ENCODE data around the gene SLC19A1.
A peak's percentile ranks its signal among the peaks of the same experiment; 100 is the strongest.

SLC19A1 gene

GRCh38 chr21:45543710-45544448, 1.6 kb upstream of the SLC19A1 start:
- DNase-seq, result no peak

- DNase-seq, result no peak
Measured at GRCh38 chr21:45543371-45543709, 1.1 kb upstream of the SLC19A1 start.

- DNase-seq, result no peak
Measured at GRCh38 chr21:45542667-45543370, 579 bp upstream of the SLC19A1 start.

DNA sequence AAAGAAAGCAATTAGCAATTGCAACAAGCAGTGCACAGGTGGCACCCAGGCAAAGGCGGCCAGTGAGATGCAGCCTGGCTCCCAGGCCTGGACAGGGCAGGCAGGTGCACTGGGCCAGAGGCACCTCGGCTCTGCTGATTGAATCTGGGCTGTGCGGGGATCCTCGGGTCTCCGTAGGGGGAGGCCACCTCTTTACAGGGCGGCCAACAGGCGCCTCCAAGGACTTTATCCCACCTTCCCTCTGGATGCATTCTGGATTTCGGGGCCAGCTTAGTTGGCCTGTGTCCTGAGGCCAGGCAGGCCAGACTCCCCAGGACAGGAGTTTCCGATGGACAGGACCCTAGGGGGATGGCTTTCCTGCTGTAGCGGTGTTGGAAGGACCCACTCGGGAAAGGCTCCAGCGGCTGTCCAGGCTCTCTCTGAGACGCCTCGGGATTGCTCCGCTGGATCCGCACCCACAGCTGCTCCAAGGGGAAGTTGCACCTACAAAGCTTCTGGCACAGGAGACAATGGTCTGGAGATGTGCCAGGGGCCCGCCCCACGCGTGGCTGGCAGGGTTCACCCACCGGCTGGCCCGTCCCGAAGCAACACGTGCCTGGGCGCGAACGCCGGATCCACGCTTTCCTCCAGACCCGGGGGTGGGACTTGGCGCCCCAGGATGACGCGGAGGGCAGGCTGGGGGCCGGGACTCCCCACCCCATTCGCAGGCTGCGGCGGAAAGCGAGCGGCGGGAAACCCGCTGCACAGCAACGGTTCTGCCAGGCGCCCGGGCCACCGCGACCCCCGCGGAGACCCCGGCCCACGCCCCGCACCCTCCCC, 810 bp downstream of the SLC19A1 start:
- DNase-seq, result peak; percentile 75

DNA sequence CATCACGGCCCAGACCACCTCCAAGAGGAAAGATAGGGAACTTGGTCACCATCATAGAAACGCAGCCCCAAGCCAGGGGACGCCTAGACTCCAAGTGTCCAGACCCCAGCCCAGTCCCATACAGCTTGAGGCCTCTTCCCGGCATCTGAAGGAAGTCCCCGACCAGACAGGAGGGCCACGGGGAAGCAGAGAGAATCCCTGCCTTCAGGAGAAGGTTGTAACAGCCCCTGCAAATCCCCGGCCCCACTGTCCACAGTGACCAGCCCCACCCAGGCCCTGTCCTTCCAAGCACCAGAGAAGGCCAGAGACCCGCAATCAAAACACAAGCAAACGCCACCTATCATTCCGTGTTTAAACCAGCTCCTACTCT, 1.7 kb downstream of the SLC19A1 start:
- no peak for DNase-seq

- no peak for DNase-seq
Measured at GRCh38 chr21:45539796-45540600, 2.2 kb downstream of the SLC19A1 start.

GRCh38 chr21:45539046-45539795, 3.0 kb downstream of the SLC19A1 start:
- DNase-seq, result no peak

DNA sequence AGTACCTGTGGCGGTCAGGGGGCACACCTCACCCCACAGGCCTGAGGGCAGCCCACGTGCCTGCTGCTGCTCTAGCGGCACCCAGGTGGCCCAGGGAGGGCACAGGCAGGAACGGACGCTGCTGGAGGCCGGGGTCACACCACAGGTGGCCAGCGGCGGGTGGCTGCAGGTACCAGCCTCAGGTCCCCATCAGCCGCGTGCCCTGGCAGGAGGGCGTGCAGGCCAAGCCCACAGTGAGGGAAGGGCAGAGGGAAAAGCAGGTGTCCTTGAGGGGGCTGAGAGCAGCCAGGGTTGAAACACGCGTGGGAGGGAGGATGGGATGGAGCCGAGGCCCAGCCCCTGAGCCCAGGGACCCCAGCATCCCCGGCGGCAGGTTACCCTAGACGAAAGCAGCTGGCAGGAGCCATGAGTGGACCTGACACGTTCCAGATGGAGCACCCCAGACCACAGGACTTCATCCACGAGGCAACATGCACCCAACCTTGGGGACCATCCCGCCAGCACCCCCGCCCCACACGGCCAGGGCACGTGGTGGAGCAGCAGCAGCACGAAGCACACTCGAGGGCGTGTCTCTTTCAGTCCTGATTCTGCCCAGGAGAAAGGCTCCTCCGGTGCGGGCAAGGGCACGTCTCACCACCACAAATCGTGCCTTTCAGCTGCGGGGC, 3.7 kb downstream of the SLC19A1 start:
- no peak for DNase-seq

DNA sequence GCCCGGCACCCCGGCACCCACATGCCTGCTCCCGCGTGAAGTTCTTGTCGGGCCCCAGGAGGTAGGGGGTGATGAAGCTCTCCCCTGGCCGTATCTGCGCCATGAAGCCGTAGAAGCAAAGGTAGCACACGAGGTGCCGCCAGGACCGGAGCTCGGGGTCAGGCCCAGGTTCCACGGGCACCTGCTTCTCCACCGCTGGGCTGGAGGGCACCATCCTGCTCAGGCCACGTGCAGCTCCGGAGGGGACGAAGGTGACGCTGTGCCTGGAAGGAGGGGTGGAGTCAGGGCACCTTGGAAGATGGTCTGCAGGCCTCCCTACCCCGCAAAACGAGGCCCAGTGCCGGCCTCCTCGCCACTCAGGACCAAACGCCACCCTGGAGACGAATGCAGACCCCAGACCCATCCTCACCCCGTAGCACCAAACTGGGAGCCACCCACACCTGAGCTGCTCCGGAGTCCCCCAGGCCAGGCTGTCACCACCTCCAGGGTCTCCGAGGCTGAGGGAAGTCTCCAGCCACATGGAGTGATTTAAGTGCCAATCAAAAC, 4.4 kb downstream of the SLC19A1 start:
- DNase-seq, result no peak

DNA sequence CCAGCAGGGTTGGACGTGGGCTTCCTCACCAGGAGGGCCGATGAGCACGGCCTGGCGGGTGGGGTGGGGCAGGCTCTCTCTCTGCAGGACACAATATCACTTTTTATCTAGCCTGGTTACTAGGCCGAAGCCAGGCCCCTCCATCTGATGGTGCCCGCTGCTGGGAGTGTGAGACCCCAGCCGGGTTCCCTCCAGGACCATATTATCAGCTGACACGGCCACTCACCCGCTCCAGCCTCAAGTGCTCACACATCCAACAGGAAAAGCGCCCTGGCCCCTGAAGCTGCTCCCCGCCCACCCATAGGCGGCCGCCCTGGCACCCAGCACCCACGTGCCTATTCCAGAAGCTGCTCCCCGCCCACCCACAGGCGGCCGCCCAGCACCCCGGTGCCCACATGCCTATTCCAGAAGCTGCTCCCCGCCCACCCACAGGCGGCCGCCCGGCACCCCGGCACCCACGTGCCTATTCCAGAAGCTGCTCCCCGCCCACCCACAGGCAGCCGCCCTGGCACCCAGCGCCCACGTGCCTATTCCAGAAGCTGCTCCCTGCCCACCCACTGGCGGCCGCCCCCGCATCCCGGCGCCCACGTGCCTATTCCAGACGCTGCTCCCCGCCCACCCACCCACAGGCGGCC, 5.0 kb downstream of the SLC19A1 start:
- no peak for DNase-seq

DNA sequence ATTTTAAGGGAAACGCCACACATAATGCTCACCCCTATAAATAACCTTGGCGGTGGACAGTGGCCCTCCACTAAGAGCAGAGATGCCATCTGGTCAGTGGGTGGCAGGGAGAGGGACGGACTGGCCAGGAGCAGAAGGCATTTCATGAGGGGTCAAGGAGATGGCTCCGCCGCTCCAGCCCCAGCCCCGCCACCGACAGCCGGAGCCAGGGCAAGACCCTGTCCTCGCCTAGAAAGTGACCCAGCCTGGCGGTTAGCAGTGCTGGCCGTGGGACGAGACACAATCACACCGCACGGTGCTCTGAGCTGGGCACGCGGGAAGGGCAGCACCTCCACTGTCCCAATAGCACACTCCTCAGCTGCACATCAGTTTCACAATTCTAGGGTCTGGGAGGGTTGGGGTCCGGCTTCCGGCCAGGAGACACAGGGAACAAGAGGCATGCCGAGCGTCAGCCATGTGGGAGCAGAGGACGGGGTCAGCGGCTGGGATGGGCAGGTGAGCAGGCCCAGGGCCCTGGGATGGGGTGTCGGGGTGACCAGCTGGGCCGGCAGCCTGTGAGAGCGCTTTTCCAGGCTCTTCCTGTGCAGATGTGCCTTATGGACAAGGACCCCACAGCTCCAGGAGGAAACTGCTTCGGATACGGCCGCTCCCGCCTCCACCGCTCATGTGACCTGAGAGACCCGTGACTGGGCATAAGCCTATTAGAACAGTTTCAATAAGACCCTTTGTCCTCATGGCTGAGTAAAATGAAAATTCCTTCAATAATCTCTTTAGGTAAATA, 5.7 kb downstream of the SLC19A1 start:
- DNase-seq, result peak; percentile 87

DNA sequence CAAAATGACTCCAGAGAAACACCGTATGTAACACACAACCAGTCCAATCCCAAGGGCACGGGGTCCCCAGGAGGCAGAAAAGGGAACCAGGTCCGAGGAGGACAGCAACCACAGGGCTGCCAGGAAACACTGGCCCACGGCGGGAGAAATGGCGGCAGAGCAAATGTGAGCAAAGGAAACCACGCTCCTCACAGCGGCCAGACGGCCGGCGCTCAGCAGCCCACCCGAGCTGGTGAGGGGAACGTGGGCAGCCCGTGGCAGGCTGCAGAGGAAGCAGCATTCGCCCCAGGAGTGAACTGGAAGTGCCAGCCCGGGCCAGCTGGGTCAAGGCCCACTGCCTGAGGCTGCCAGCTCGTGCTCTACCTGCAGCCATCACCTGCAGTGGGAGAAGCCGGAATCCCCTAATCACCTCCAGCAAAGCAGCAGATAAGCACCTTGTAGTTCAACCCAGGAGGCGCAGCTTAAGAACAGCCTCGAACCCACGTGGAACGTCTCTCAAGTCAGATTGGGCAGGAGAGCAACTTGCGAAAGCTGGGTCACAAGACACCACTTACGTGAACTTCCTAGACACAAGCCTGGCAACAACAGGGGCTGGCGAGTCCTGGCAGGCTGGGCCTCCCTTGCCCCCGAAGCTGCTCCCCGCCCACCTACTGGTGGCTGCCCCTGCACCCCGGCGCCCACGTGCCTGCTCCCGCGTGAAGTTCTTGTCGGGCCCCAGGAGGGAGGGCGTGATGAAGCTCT, 6.7 kb downstream of the SLC19A1 start:
- DNase-seq, result no peak

DNA sequence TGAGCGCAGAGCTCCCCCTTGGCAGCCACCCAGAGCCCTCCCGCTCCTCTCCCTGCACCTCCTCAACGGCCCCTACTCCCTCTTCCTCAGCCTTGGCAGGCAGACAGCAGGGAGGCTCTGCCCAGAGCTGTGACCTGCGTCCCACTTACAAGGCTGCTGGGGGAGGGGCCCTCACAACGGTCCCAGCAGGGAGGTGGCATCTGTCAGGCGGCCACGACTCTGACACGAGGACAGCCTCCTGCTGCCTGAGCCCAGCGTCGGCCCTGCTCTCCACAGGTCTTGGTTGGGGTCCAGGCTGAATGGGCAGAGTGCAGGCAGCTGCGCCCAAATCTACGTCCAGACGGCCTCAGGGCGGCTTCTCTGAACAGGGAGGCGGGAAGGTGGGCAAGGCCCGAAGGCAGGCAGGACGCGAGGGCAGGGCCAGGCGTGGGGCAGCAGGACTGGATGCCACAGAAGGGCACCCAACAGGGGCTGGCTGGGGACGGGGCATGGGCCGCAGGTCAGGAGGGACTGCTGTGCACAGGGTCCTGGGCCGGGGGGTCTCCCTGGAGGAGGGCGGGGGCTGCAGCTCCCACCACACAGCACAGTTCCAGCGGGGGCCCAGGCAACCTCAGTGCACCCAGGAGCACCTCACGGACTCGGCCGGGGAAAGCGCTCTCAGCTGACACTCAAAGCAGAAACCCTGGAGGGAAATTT, 7.5 kb downstream of the SLC19A1 start:
- no peak for DNase-seq

- DNase-seq, result no peak
Measured at GRCh38 chr21:45533846-45534635, 8.2 kb downstream of the SLC19A1 start.

DNA sequence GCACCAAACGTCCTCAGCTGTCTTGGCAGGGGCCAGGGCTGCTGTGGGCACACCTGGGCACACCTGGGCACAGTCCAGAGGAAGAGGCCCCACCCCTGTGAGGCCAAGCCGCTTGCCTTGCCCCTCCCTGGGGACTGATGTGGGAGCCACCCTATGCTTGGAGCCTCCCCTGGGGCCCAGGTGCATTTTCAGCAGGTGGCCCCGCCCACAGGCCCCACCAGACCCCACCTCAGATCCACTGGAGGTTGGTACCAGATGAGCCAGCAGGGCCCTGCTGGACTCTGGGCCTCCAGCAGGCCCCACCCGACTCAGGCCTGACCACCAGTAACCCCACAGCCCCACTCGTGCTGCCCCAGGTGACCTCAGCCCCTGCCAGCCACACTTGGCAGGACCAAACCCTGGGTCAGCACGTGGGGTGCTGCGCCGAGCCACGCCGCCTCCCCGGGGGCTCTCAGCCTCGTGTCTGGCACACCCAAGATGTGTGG, 8.8 kb downstream of the SLC19A1 start:
- DNase-seq, result no peak

DNA sequence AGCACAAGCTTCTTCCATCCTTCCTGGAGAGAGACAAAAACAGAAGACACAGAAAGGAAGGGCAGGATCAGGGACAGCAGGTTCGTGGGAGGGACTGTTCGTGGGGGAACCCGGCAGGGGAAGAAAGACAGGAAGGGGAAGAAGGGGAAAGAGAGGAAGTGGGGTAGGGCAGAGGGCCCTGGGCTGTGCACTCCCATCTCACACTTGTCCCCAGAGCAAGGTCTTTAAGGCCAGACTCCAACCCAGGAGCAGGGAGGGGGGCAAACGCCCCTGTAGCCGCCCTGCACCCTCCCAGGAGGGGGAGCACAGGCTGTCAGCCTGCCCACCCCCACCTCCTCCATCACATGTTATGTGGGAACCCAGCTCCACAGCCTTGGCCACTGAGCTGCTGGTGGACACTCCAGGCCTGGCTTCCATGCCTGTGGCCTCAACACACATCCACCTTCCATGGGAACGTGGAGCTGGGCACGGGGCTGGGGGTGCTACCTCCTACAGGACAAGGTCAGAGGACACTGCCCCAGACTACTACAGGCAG, 9.3 kb downstream of the SLC19A1 start:
- no peak for DNase-seq
